Erythroblast (primary cell): ENCODE measurements around the gene KANTR.

Source experiments
- GATA1 ChIP-seq: IDR thresholded peaks from 2 replicates; pipeline ENCODE4 v1.6.1; 2011; ENCODE audit warnings: low read depth, mild to moderate bottlenecking, control low read depth, low read length, moderate library complexity
- POLR2A ChIP-seq: IDR thresholded peaks from 2 replicates; pipeline ENCODE4 v1.6.1; 2011; ENCODE audit warnings: mild to moderate bottlenecking, low read length

DNA sequence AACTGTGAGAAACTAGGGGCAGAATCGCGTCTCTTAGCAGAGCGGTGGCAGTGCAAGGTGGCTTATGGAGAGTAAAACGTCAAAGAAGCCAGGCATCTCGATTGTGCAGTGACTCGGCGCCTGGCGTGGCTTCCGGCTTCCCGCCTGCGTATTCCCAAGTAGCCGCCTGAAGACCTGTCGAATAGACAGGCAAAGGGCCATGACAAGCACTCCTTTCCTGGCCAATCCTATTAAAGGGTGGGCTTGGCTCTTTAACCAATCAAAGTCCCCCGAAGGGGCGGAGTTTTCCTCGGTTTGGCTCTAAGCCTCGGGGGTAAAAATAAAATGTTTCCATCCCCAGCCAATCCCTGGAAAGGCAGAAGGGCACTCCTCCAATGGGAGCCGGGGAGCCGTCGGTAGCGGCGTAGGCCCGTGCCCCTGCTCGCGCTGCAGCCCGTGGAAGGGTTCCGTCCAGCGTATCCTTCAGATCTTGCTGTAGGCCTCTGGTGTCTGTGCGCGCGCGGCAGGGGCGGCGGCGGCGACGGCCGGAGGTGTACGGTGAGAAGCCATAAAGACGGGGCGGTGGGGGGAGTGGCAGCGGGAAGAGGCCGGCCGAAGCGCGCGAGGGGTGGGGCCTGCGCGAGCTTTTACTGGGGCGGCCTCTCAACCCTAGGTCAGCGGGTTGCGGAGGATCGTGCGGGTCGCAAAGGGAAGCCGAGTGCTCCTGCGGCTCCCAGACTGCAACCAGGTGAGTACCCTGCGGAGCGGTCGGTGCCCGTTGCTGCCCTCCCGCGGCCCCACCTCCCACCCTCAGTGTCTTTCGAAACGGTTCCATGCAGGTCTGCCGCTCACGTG, at the start of gene KANTR:
- peak; percentile 62 for TF ChIP-seq POLR2A
- TF ChIP-seq GATA1, result no peak
